Endothelial cell of umbilical vein (primary cell): ENCODE results near the gene GULP1. TPM values are rescaled to one million over a fixed set of nuclear protein-coding genes. Genes with fewer than 3 reads are reported as not detected.

ENCODE experiments used
- BruUV-seq: library from RNA; stranded (reverse); fragments of 400-500 nt; replicated peaks from 2 replicates; lab custom pipeline; 2021; lab: Mats Ljungman, UMichigan
- CTCF ChIA-PET: fragments of 300-600, 350-600 bp; sonication (Branson Sonifier 250); formaldehyde crosslinking; loops from one replicate; lab custom pipeline; 2021; ENCODE audit warnings: antibody characterized with exemption, inconsistent platforms; lab: Charles Lee
- POLR2A ChIA-PET: fragments of 300-600, 350-600 bp; sonication (Branson Sonifier 250); formaldehyde crosslinking; loops from one replicate; lab custom pipeline; 2021; ENCODE audit warnings: antibody characterized with exemption, inconsistent platforms; lab: Charles Lee
- DNase-seq: peaks from one replicate; pipeline ENCODE4 v3.0.0-alpha.2; 2011; ENCODE audit warnings: low read depth, low spot score
- FAIRE-seq: peaks from 2 replicates; lab custom pipeline; 2011; peaks lifted over from hg19 to GRCh38; lab: Jason Lieb, UNC
- H2AFZ ChIP-seq: 2 replicates; pipeline ENCODE4 v1.6.0; 2012; ENCODE audit warnings: low read depth, low read length, control low read depth, inconsistent platforms
- H3K27ac ChIP-seq: 2 replicates; pipeline ENCODE4 v1.5.1; 2011; ENCODE audit warnings: low read depth, mild to moderate bottlenecking, control low read depth, low read length, moderate library complexity; ENCODE audit not compliant: insufficient read depth
- H3K27me3 ChIP-seq, 2 experiments: 2 replicates each; pipeline versions ENCODE4 v1.6.0 to v1.6.1; 2011; ENCODE audit warnings: low read length in 2 of 2, mixed read lengths in 1 of 2; ENCODE audit not compliant: control insufficient read depth in 2 of 2, insufficient read depth in 2 of 2
- H3K36me3 ChIP-seq, 2 experiments: 2 replicates in 1 of 2; 3 replicates in 1 of 2; pipeline ENCODE4 v1.5.1; 2011; ENCODE audit warnings: low read length in 2 of 2, mild to moderate bottlenecking in 1 of 2, moderate library complexity in 1 of 2; ENCODE audit not compliant: control insufficient read depth in 2 of 2, insufficient read depth in 2 of 2; ENCODE audit errors: extremely low read depth in 1 of 2
- H3K4me1 ChIP-seq: 3 replicates; pipeline ENCODE4 v1.5.1; 2011; ENCODE audit warnings: mild to moderate bottlenecking, low read length; ENCODE audit not compliant: control insufficient read depth, insufficient read depth; ENCODE audit errors: extremely low read depth
- H3K4me2 ChIP-seq: 2 replicates; pipeline ENCODE4 v1.6.1; 2011; ENCODE audit warnings: low read length, control low read depth, mixed read lengths; ENCODE audit not compliant: insufficient read depth
- H3K4me3 ChIP-seq, 3 experiments: fragments of 200-600 bp in 1 of 3; sonication (generic), shearing (Covaris generic) in 1 of 3; replicated peaks in 1 of 3; 2 replicates each; pipeline ENCODE4 v1.5.1; 2011 to 2016; ENCODE audit warnings: control low read depth in 3 of 3, low read length in 3 of 3, mild to moderate bottlenecking in 2 of 3, inconsistent platforms in 1 of 3, low read depth in 1 of 3, moderate library complexity in 1 of 3; ENCODE audit not compliant: insufficient read depth in 1 of 3
- H3K79me2 ChIP-seq: 2 replicates; pipeline ENCODE4 v1.6.0; 2012; ENCODE audit warnings: low read length, inconsistent platforms; ENCODE audit not compliant: control insufficient read depth, insufficient read depth
- H3K9ac ChIP-seq: replicated peaks from 2 replicates; pipeline ENCODE3; 2011; ENCODE audit warnings: low read length, control low read depth; ENCODE audit not compliant: insufficient read depth; ENCODE audit errors: extremely low read depth
- H3K9me1 ChIP-seq: replicated peaks from 3 replicates; pipeline ENCODE4 v1.6.0; 2011; ENCODE audit warnings: mild to moderate bottlenecking, low read length; ENCODE audit not compliant: control insufficient read depth, insufficient read depth; ENCODE audit errors: extremely low read depth
- H3K9me3 ChIP-seq: replicated peaks from 2 replicates; pipeline ENCODE4 v1.5.1; 2012; ENCODE audit warnings: low read length, inconsistent platforms; ENCODE audit not compliant: control insufficient read depth, insufficient read depth
- H4K20me1 ChIP-seq: replicated peaks from 2 replicates; pipeline ENCODE3; 2011; ENCODE audit warnings: mild to moderate bottlenecking, low read length; ENCODE audit not compliant: control insufficient read depth, insufficient read depth; ENCODE audit errors: extremely low read depth
- CTCF ChIP-seq, 2 donors: IDR thresholded peaks; 1 replicate in 1 of 2; 2 replicates in 1 of 2; pipeline ENCODE4 v1.5.1; 2011; ENCODE audit warnings: low read length in 2 of 2, mild to moderate bottlenecking in 2 of 2, moderate library complexity in 2 of 2, control low read depth in 1 of 2, inconsistent platforms in 1 of 2, low read depth in 1 of 2; ENCODE audit not compliant: insufficient read depth in 1 of 2; ENCODE audit errors: extremely low read depth in 1 of 2
- EZH2 ChIP-seq: IDR thresholded peaks from 2 replicates; pipeline ENCODE4 v1.6.1; 2012; ENCODE audit warnings: borderline replicate concordance, low read depth, mild to moderate bottlenecking, moderate library complexity, low read length, inconsistent platforms; ENCODE audit not compliant: severe bottlenecking
- MAX ChIP-seq: IDR thresholded peaks from 2 replicates; pipeline ENCODE4 v1.6.1; 2011; ENCODE audit not compliant: insufficient read depth, insufficient read length
- MYC ChIP-seq: IDR thresholded peaks from one replicate; pipeline ENCODE4 v1.6.1; 2011; ENCODE audit warnings: mild to moderate bottlenecking, low read depth, low read length
- POLR2A ChIP-seq: IDR thresholded peaks from 2 replicates; pipeline ENCODE4 v1.6.1; 2012; ENCODE audit warnings: low read depth, mild to moderate bottlenecking, control low read depth, low read length
- POLR2AphosphoS5 ChIP-seq: IDR thresholded peaks from 2 replicates; pipeline ENCODE4 v1.6.1; 2012; ENCODE audit warnings: low read depth, mild to moderate bottlenecking, control low read depth, low read length, moderate library complexity; ENCODE audit not compliant: insufficient read depth
- dilution Hi-C: fragments of 300-500 bp; cut with MboI; formaldehyde crosslinking; loops from one replicate; pipeline ENCODE4 v1.15.0; 2019; ENCODE audit warnings: low sequenced_read_pairs; ENCODE audit not compliant: extremely low pct_ligation_motif_present
- intact Hi-C: fragments of 100-400 bp; cut with micrococcal nuclease; formaldehyde crosslinking; loops from one replicate; pipeline ENCODE4 v1.10.0; 2022
- polyA plus RNA-seq, 4 experiments: library from polyadenylated mRNA; depleted of rRNA in 3 of 4; stranded (reverse) in 3 of 4; unstranded in 1 of 4; fragments of >200 nt; gene quantifications; 2 replicates each; pipeline versions ENCODE4 v1.2.1 to v1.2.3, GENCODE V29; 2011 to 2012; ENCODE audit warnings: missing spikeins in 1 of 4
- total RNA-seq: library from RNA; stranded (reverse); gene quantifications from 2 replicates; pipeline ENCODE4 v1.2.3, GENCODE V29; 2021

GULP1 gene
- total and polyA plus RNA-seq, 2 donors (not counting 3 experiments of a cell fraction or from before 2014, with no cell fraction given), result 24.4 to 53.8 TPM

GRCh38 chr2:188596054-188596453 lies 304.4 kb downstream of the GULP1 start:
- peaks cover 0 to 3% of the 10 kb centered on the region in 2 experiments for H3K36me3 ChIP-seq
- no TSS peak for BruUV-seq
- no peaks in the 10 kb centered on the region for H3K79me2 ChIP-seq
- H2AFZ ChIP-seq, result no peak overlapping the region
- dilution Hi-C loops (no loop called here), intact Hi-C loops (no loop called here)
- FAIRE-seq, result no peak
- no peak for TF ChIP-seq CTCF (IDR thresholded peaks at IDR 0.05; ENCODE audit: extremely low read depth in 1 of 2, insufficient read depth in 1 of 2, low read depth in 1 of 2, low read length in 2 of 2)
- no peak for TF ChIP-seq POLR2A
- no peak for TF ChIP-seq MAX
- TF ChIP-seq POLR2AphosphoS5, result no peak
- no peak for TF ChIP-seq EZH2
- no peak for TF ChIP-seq MYC
- peak; percentile 86 for DNase-seq
- H3K4me1 ChIP-seq, result no peaks in the 10 kb centered on the region
- H3K27me3 ChIP-seq, result no peaks in the 10 kb centered on the region
- H3K9ac ChIP-seq, result no peak overlapping the region
- no peak overlapping the region for H3K27ac ChIP-seq
- H3K9me3 ChIP-seq, result no peaks in the 10 kb centered on the region
- H3K4me3 ChIP-seq, result no peak overlapping the region
- ChIA-PET POLR2A (no interaction called here), CTCF (interaction anchor here (3.9 kb wide), 1 partner anchor 12 kb away, joined by 11 read pairs; no protein-coding TSS in a partner anchor)
- H3K9me1 ChIP-seq, result no peaks in the 10 kb centered on the region
- peaks cover 2% of the 10 kb centered on the region for H4K20me1 ChIP-seq
- no peak overlapping the region for H3K4me2 ChIP-seq
